ENCODE data around the gene PLPP7.

DNA sequence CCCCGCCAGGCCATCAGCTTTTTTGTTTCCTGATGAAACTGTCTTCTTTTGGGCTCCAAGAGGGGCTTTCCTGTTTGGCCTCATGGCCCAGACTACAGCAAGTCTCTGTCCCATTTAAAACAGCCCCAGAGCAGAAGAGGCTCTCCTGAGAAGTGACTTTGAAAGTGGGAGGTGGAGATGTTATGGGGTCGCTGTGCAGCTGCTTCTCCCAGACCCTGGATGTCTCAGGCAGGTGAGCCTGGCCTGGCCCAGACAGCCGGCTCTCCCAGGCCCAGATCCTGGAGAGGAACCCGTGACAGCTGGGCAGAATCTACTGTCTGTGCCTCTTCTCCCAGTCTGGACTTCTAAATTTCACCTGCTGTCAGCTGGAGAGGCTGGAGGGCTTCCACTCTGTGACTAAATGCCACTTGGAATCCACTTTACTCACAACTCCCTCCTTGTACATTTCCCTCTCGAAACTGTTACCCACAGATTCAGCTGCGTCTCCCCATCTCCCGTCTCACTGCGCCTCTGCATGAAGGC is 33.8 kb upstream of the PLPP7 start:
- no peak for TF ChIP-seq EP300 (IDR thresholded peaks at IDR 0.05)
- TF ChIP-seq, protein P1, sequence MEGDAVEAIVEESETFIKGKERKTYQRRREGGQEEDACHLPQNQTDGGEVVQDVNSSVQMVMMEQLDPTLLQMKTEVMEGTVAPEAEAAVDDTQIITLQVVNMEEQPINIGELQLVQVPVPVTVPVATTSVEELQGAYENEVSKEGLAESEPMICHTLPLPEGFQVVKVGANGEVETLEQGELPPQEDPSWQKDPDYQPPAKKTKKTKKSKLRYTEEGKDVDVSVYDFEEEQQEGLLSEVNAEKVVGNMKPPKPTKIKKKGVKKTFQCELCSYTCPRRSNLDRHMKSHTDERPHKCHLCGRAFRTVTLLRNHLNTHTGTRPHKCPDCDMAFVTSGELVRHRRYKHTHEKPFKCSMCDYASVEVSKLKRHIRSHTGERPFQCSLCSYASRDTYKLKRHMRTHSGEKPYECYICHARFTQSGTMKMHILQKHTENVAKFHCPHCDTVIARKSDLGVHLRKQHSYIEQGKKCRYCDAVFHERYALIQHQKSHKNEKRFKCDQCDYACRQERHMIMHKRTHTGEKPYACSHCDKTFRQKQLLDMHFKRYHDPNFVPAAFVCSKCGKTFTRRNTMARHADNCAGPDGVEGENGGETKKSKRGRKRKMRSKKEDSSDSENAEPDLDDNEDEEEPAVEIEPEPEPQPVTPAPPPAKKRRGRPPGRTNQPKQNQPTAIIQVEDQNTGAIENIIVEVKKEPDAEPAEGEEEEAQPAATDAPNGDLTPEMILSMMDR (IDR thresholded peaks at IDR 0.05): no peak
- TF ChIP-seq POLR2AphosphoS5 (IDR thresholded peaks at IDR 0.05): no peak
- no peak for TF ChIP-seq POLR2A (IDR thresholded peaks at IDR 0.05)
